HepG2 (cell line): ENCODE data around the gene STC2. TPM values are rescaled to one million over a fixed set of nuclear protein-coding genes. Genes with fewer than 3 reads are reported as not detected.

Source experiments
- BRCA1 ChIP-seq: sonication (generic); formaldehyde crosslinking; IDR thresholded peaks from 2 replicates; pipeline ENCODE4 v1.4.0; 2020; ENCODE audit warnings: missing genetic modification reagents
- DRAP1 ChIP-seq: IDR thresholded peaks from 2 replicates; pipeline ENCODE4 v1.6.1; 2016; ENCODE audit warnings: missing genetic modification reagents, missing compliant biosample characterization
- ELF3 ChIP-seq: IDR thresholded peaks from 2 replicates; pipeline ENCODE4 v1.6.1; 2016; ENCODE audit warnings: missing genetic modification reagents, missing compliant biosample characterization
- GPN1 ChIP-seq: sonication (generic); formaldehyde crosslinking; IDR thresholded peaks from 2 replicates; pipeline ENCODE4 v1.5.1; 2020; ENCODE audit warnings: missing genetic modification reagents, borderline replicate concordance
- IKZF4 ChIP-seq: sonication (generic); formaldehyde crosslinking; IDR thresholded peaks from 2 replicates; pipeline ENCODE4 v1.5.1; 2020; ENCODE audit warnings: borderline replicate concordance, mild to moderate bottlenecking, low read depth, missing genetic modification reagents; ENCODE audit errors: not compliant biosample characterization
- IRF2 ChIP-seq: IDR thresholded peaks from 2 replicates; pipeline ENCODE4 v1.6.1; 2018; ENCODE audit warnings: missing genetic modification reagents, missing compliant biosample characterization
- JUND ChIP-seq: sonication (generic); formaldehyde crosslinking; IDR thresholded peaks from 2 replicates; pipeline ENCODE4 v1.8.0; 2022; ENCODE audit warnings: mild to moderate bottlenecking, missing genetic modification reagents
- KLF12 ChIP-seq: sonication (generic); formaldehyde crosslinking; IDR thresholded peaks from 2 replicates; pipeline ENCODE4 v1.4.0; 2020; ENCODE audit warnings: missing genetic modification reagents, borderline replicate concordance
- KLF16 ChIP-seq, 2 experiments: sonication (generic) in 1 of 2; formaldehyde crosslinking in 1 of 2; IDR thresholded peaks; 2 replicates each; pipeline versions ENCODE4 v1.6.1 to v1.8.0; 2016 to 2023; ENCODE audit warnings: missing genetic modification reagents in 2 of 2, missing compliant biosample characterization in 1 of 2
- MIXL1 ChIP-seq: IDR thresholded peaks from 2 replicates; pipeline ENCODE4 v1.6.1; 2016
- SRY ChIP-seq: sonication (generic); formaldehyde crosslinking; IDR thresholded peaks from 2 replicates; pipeline ENCODE4 v1.8.0; 2022; ENCODE audit warnings: mild to moderate bottlenecking, missing genetic modification reagents
- THRA ChIP-seq: sonication (generic); formaldehyde crosslinking; IDR thresholded peaks from 2 replicates; pipeline ENCODE4 v1.4.0; 2020; ENCODE audit warnings: missing genetic modification reagents, borderline replicate concordance
- ZFAT ChIP-seq: sonication (generic); formaldehyde crosslinking; conservative IDR thresholded peaks from 2 replicates; pipeline ENCODE4 v1.8.1; 2023; ENCODE audit warnings: missing genetic modification reagents, inconsistent platforms
- ZNF431 ChIP-seq: sonication (generic); formaldehyde crosslinking; IDR thresholded peaks from 2 replicates; pipeline ENCODE4 v1.9.0; 2022; ENCODE audit warnings: missing genetic modification reagents, low read depth, mild to moderate bottlenecking, borderline replicate concordance
- ZNF556 ChIP-seq: sonication (generic); formaldehyde crosslinking; IDR thresholded peaks from 2 replicates; pipeline ENCODE4 v1.4.0; 2020; ENCODE audit warnings: mild to moderate bottlenecking, missing genetic modification reagents, borderline replicate concordance
- ZNF572 ChIP-seq: sonication (generic); formaldehyde crosslinking; IDR thresholded peaks from 2 replicates; pipeline ENCODE4 v1.5.1; 2020; ENCODE audit warnings: mild to moderate bottlenecking, missing genetic modification reagents
- polyA plus RNA-seq, 8 experiments: library from polyadenylated mRNA; depleted of rRNA in 3 of 8; stranded (reverse) in 7 of 8; unstranded in 1 of 8; fragments of >200 nt; fragmentation: Illumina TruSeq in 4 of 8; extraction: Trizol in 4 of 8; gene quantifications; 2 replicates each; pipeline versions ENCODE4 v1.2.1 to v1.2.3, GENCODE V29; 2011 to 2016; ENCODE audit warnings: low read depth in 4 of 8, missing spikeins in 1 of 8, mixed read lengths in 1 of 8; ENCODE audit not compliant: insufficient read depth in 1 of 8
- total RNA-seq, 5 experiments: library from RNA; depleted of rRNA; stranded (reverse); fragments of >200 nt; fragmentation: Illumina TruSeq; extraction: Trizol; gene quantifications; 2 replicates each; pipeline ENCODE4 v1.2.3, GENCODE V29; 2016; ENCODE audit warnings: low read depth in 1 of 5
- TF ChIP-seq, protein P1 (sequence below): sonication (generic); formaldehyde crosslinking; IDR thresholded peaks from 2 replicates; pipeline ENCODE4 v1.5.0; 2020; ENCODE audit warnings: missing genetic modification reagents
- TF ChIP-seq, protein P2 (sequence below): sonication (generic); formaldehyde crosslinking; conservative IDR thresholded peaks from 2 replicates; pipeline ENCODE4 v1.8.0; 2022; ENCODE audit warnings: missing genetic modification reagents
- TF ChIP-seq, protein P3 (sequence below): IDR thresholded peaks from 2 replicates; pipeline ENCODE4 v1.4.0; 2020; ENCODE audit warnings: mild to moderate bottlenecking, missing genetic modification reagents

The STC2 gene
- total and polyA plus RNA-seq, 2 of the 13 experiments (the other 11 are each of a cell fraction or from before 2014, with no cell fraction given), result 27.1 to 69.2 TPM

- no peak for TF ChIP-seq JUND (CRISPR knock-in tag)
- TF ChIP-seq, protein P1, sequence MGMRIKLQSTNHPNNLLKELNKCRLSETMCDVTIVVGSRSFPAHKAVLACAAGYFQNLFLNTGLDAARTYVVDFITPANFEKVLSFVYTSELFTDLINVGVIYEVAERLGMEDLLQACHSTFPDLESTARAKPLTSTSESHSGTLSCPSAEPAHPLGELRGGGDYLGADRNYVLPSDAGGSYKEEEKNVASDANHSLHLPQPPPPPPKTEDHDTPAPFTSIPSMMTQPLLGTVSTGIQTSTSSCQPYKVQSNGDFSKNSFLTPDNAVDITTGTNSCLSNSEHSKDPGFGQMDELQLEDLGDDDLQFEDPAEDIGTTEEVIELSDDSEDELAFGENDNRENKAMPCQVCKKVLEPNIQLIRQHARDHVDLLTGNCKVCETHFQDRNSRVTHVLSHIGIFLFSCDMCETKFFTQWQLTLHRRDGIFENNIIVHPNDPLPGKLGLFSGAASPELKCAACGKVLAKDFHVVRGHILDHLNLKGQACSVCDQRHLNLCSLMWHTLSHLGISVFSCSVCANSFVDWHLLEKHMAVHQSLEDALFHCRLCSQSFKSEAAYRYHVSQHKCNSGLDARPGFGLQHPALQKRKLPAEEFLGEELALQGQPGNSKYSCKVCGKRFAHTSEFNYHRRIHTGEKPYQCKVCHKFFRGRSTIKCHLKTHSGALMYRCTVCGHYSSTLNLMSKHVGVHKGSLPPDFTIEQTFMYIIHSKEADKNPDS (CRISPR knock-in tag), result no peak
- TF ChIP-seq KLF16 (CRISPR knock-in tag; IDR thresholded peaks at IDR 0.05), result peak in 1 of 2 experiments; percentile 43; a peak in 1 of 4 replicates
- no peak for TF ChIP-seq ZFAT
- TF ChIP-seq KLF12 (CRISPR knock-in tag), result no peak; the same call in 1 of the 2 replicates
- TF ChIP-seq IRF2 (CRISPR knock-in tag), result no peak; the same call in 1 of the 2 replicates
- TF ChIP-seq DRAP1 (CRISPR knock-in tag), result peak; percentile 19; the same call in 1 of the 2 replicates
- TF ChIP-seq SRY, result 0 out of 2 replicates have a peak, but pooled peaks have one; percentile 70
- TF ChIP-seq ZNF431 (CRISPR knock-in tag), result no peak
- peak; percentile 42 for TF ChIP-seq ELF3 (CRISPR knock-in tag)
- no peak for TF ChIP-seq MIXL1 (CRISPR knock-in tag)
- 0 out of 2 replicates have a peak, but pooled peaks have one; percentile 50 for TF ChIP-seq ZNF572 (CRISPR knock-in tag)
- TF ChIP-seq GPN1, result no peak
- peak; percentile 88 for TF ChIP-seq IKZF4 (CRISPR knock-in tag)
- TF ChIP-seq BRCA1 (CRISPR knock-in tag), result no peak
- TF ChIP-seq, protein P2, sequence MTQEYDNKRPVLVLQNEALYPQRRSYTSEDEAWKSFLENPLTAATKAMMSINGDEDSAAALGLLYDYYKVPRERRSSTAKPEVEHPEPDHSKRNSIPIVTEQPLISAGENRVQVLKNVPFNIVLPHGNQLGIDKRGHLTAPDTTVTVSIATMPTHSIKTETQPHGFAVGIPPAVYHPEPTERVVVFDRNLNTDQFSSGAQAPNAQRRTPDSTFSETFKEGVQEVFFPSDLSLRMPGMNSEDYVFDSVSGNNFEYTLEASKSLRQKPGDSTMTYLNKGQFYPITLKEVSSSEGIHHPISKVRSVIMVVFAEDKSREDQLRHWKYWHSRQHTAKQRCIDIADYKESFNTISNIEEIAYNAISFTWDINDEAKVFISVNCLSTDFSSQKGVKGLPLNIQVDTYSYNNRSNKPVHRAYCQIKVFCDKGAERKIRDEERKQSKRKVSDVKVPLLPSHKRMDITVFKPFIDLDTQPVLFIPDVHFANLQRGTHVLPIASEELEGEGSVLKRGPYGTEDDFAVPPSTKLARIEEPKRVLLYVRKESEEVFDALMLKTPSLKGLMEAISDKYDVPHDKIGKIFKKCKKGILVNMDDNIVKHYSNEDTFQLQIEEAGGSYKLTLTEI (CRISPR knock-in tag), result no peak
- TF ChIP-seq, protein P3, sequence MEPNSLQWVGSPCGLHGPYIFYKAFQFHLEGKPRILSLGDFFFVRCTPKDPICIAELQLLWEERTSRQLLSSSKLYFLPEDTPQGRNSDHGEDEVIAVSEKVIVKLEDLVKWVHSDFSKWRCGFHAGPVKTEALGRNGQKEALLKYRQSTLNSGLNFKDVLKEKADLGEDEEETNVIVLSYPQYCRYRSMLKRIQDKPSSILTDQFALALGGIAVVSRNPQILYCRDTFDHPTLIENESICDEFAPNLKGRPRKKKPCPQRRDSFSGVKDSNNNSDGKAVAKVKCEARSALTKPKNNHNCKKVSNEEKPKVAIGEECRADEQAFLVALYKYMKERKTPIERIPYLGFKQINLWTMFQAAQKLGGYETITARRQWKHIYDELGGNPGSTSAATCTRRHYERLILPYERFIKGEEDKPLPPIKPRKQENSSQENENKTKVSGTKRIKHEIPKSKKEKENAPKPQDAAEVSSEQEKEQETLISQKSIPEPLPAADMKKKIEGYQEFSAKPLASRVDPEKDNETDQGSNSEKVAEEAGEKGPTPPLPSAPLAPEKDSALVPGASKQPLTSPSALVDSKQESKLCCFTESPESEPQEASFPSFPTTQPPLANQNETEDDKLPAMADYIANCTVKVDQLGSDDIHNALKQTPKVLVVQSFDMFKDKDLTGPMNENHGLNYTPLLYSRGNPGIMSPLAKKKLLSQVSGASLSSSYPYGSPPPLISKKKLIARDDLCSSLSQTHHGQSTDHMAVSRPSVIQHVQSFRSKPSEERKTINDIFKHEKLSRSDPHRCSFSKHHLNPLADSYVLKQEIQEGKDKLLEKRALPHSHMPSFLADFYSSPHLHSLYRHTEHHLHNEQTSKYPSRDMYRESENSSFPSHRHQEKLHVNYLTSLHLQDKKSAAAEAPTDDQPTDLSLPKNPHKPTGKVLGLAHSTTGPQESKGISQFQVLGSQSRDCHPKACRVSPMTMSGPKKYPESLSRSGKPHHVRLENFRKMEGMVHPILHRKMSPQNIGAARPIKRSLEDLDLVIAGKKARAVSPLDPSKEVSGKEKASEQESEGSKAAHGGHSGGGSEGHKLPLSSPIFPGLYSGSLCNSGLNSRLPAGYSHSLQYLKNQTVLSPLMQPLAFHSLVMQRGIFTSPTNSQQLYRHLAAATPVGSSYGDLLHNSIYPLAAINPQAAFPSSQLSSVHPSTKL, result peak; percentile 48
- TF ChIP-seq THRA, result peak; percentile 76
- TF ChIP-seq ZNF556 (CRISPR knock-in tag), result peak; percentile 51
Observed at GRCh38 chr5:173329491-173330337, 1.5 kb upstream of the STC2 start (continued).
